Neural progenitor cell (in vitro differentiated cells): ENCODE results near the gene DPM1. TPM values are rescaled to one million over a fixed set of nuclear protein-coding genes. Genes with fewer than 3 reads are reported as not detected.

ENCODE experiments used
- DNase-seq: peaks from one replicate; pipeline ENCODE4 v3.0.0-alpha.2; 2016; ENCODE audit warnings: low spot score
- H2AFZ ChIP-seq: fragments of 200-600 bp; sonication (generic); replicated peaks from 2 replicates; pipeline ENCODE4 v1.6.1; 2016; ENCODE audit warnings: antibody characterized with exemption
- H3F3A ChIP-seq: fragments of 200-600 bp; sonication (generic); 2 replicates; pipeline ENCODE4 v1.6.1; 2016; ENCODE audit warnings: antibody characterized with exemption, low read depth
- H3K27ac ChIP-seq: fragments of 200-600 bp; sonication (generic); 2 replicates; pipeline ENCODE4 v1.5.1; 2016; ENCODE audit warnings: mild to moderate bottlenecking
- H3K27me3 ChIP-seq: fragments of 200-600 bp; sonication (generic); 2 replicates; pipeline ENCODE4 v1.6.1; 2016; ENCODE audit warnings: mild to moderate bottlenecking, moderate library complexity
- H3K36me3 ChIP-seq: fragments of 200-600 bp; sonication (generic); 2 replicates; pipeline ENCODE4 v1.5.1; 2016
- H3K4me1 ChIP-seq: fragments of 200-600 bp; sonication (generic); 2 replicates; pipeline ENCODE4 v1.6.1; 2016; ENCODE audit warnings: mixed run types
- H3K4me2 ChIP-seq: fragments of 200-600 bp; sonication (generic); 2 replicates; pipeline ENCODE4 v1.6.1; 2016
- H3K4me3 ChIP-seq: fragments of 200-600 bp; sonication (generic); 2 replicates; pipeline ENCODE4 v1.5.1; 2016
- H3K79me2 ChIP-seq: fragments of 200-600 bp; sonication (generic); 2 replicates; pipeline ENCODE4 v1.6.1; 2016; ENCODE audit warnings: low read depth
- H3K9ac ChIP-seq: fragments of 200-600 bp; sonication (generic); 2 replicates; pipeline ENCODE4 v1.6.1; 2016
- H3K9me3 ChIP-seq: fragments of 200-600 bp; sonication (generic); 2 replicates; pipeline ENCODE4 v1.5.1; 2016; ENCODE audit warnings: low read depth
- H4K20me1 ChIP-seq: fragments of 200-600 bp; sonication (generic); 2 replicates; pipeline ENCODE4 v1.6.1; 2016; ENCODE audit warnings: low read depth
- H3K27ac Mint-ChIP-seq: 3 replicates; pipeline ENCODE4 v1.8.0; 2021; ENCODE audit warnings: mixed read lengths
- H3K27me3 Mint-ChIP-seq: 2 replicates; pipeline ENCODE4 v1.8.0; 2022; ENCODE audit warnings: low read depth, mild to moderate bottlenecking, inconsistent platforms, moderate library complexity, mixed read lengths; ENCODE audit not compliant: insufficient read depth
- H3K36me3 Mint-ChIP-seq: 3 replicates; pipeline ENCODE4 v1.8.0; 2021; ENCODE audit warnings: mixed read lengths
- H3K4me1 Mint-ChIP-seq: 3 replicates; pipeline ENCODE4 v1.8.0; 2021; ENCODE audit warnings: mixed read lengths
- H3K4me3 Mint-ChIP-seq: 3 replicates; pipeline ENCODE4 v1.8.0; 2021; ENCODE audit warnings: mild to moderate bottlenecking, moderate library complexity, mixed read lengths
- H3K9me3 Mint-ChIP-seq: 3 replicates; pipeline ENCODE4 v1.8.0; 2020; ENCODE audit warnings: mixed read lengths
- EZH2 ChIP-seq: fragments of 200-600 bp; sonication (generic); IDR thresholded peaks from 2 replicates; pipeline ENCODE4 v1.6.1; 2017; ENCODE audit warnings: antibody characterized with exemption, mild to moderate bottlenecking, moderate library complexity
- EZH2phosphoT487 ChIP-seq: fragments of 200-600 bp; sonication (generic); IDR thresholded peaks from 2 replicates; pipeline ENCODE4 v1.6.1; 2017; ENCODE audit warnings: antibody characterized with exemption
- total RNA-seq: library from RNA; depleted of rRNA; stranded (reverse); fragments of >200 nt; gene quantifications from 2 replicates; pipeline ENCODE4 v1.2.3, GENCODE V29; 2015; ENCODE audit warnings: low replicate concordance
- TF ChIP-seq, protein P1 (sequence below): fragments of 200-600 bp; sonication (generic); IDR thresholded peaks from 2 replicates; pipeline ENCODE4 v1.5.1; 2017; ENCODE audit warnings: antibody characterized with exemption, mild to moderate bottlenecking

Gene DPM1
- total RNA-seq, 1 donor from 2014 or later, result 173 TPM

DNA sequence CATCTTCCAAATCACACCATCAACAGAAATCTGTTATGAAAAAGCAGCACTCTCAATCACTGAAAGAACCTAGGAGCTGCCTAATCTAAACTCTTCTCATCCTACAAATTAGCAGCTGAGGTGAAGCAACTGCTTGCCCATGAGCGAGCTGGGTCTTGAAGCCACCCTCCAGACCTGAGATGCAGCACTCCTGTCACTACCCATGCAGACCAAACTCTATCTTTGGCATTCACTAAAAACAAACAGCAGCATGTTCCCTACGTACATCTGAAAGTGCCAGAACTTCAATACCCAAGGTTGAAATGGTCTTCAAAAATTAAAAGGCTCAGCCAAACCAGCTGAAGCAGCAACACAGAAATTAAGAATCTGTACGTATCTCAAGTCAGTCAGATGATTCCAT lies 41.4 kb downstream of the DPM1 start:
- Histone ChIP-seq H4K20me1 (peaks cover 100% of the 10 kb centered on the region), H3K27me3 (no peaks in the 10 kb centered on the region), H3K27ac (peak overlapping the region; percentile 30), H3K4me3 (no peak overlapping the region), H3K9me3 (no peaks in the 10 kb centered on the region), H3K9ac (no peak overlapping the region), H3K36me3 (peaks cover 12% of the 10 kb centered on the region), H3K79me2 (peaks cover 100% of the 10 kb centered on the region), H3K4me1 (peaks cover 35% of the 10 kb centered on the region), H2AFZ (no peak overlapping the region), H3F3A (peaks cover 42% of the 10 kb centered on the region), H3K4me2 (peak overlapping the region; percentile 17)
- TF ChIP-seq EZH2phosphoT487, result no peak
- TF ChIP-seq, protein P1, sequence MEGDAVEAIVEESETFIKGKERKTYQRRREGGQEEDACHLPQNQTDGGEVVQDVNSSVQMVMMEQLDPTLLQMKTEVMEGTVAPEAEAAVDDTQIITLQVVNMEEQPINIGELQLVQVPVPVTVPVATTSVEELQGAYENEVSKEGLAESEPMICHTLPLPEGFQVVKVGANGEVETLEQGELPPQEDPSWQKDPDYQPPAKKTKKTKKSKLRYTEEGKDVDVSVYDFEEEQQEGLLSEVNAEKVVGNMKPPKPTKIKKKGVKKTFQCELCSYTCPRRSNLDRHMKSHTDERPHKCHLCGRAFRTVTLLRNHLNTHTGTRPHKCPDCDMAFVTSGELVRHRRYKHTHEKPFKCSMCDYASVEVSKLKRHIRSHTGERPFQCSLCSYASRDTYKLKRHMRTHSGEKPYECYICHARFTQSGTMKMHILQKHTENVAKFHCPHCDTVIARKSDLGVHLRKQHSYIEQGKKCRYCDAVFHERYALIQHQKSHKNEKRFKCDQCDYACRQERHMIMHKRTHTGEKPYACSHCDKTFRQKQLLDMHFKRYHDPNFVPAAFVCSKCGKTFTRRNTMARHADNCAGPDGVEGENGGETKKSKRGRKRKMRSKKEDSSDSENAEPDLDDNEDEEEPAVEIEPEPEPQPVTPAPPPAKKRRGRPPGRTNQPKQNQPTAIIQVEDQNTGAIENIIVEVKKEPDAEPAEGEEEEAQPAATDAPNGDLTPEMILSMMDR, result no peak
- no peak for TF ChIP-seq EZH2
- Mint-ChIP-seq H3K27me3 (peaks cover 3% of the 10 kb centered on the region), H3K4me3 (no peak overlapping the region), H3K4me1 (peaks cover 38% of the 10 kb centered on the region), H3K36me3 (peaks cover 8% of the 10 kb centered on the region), H3K27ac (no peak overlapping the region), H3K9me3 (no peaks in the 10 kb centered on the region)
- DNase-seq, result no peak

DNA sequence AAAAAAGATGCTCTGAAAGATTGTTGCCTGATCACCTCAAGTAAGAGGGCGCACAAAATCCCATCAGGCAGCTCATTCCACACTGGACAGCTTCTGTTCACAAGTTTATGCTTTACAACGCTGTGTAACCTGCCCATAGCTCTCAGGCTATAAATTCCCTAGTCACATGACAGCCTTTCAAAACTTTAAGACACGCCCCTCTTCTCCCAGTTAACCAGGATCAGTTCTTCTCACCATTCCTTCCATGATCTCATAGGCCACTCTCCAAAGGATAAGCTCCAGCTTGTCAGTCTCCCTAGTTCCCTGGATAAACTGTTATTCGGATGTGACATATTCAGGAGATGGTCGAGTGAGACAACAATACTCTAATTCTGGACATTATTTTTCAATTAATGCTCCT lies 42.1 kb downstream of the DPM1 start:
- Histone ChIP-seq H3K9me3 (no peaks in the 10 kb centered on the region), H3K9ac (no peak overlapping the region), H3K79me2 (peaks cover 100% of the 10 kb centered on the region), H3K27ac (no peak overlapping the region), H3K36me3 (peaks cover 15% of the 10 kb centered on the region), H3K4me3 (no peak overlapping the region), H3K27me3 (no peaks in the 10 kb centered on the region), H3K4me2 (no peak overlapping the region), H4K20me1 (peaks cover 100% of the 10 kb centered on the region), H2AFZ (no peak overlapping the region), H3F3A (peaks cover 42% of the 10 kb centered on the region), H3K4me1 (peaks cover 35% of the 10 kb centered on the region)
- TF ChIP-seq EZH2phosphoT487 (no peak), EZH2 (no peak)
- TF ChIP-seq, protein P1, result no peak
- H3K36me3 Mint-ChIP-seq, result peaks cover 12% of the 10 kb centered on the region
- peaks cover 41% of the 10 kb centered on the region for H3K4me1 Mint-ChIP-seq
- no peak overlapping the region for H3K27ac Mint-ChIP-seq
- no peak overlapping the region for H3K4me3 Mint-ChIP-seq
- H3K27me3 Mint-ChIP-seq, result peaks cover 6% of the 10 kb centered on the region
- DNase-seq, result no peak
- no peaks in the 10 kb centered on the region for H3K9me3 Mint-ChIP-seq

DNA sequence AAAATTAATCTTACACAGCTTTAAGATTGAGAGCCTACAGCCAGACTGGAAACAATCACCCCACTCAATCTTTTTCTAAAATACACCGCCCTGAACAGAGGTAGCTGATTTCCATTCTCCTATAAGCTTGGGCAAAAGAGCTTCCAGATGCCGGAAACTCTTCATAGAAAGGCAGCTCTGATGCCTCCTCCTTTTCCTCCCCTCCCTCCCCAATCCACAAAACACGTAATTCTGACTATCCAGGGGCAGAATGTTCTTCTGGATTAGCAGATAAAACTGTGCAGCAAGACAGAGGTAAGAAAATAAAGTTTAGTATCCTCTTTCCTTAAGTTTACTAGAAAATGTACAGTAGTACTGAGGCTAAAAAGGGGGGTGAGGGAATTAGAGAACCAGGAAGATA lies 42.9 kb downstream of the DPM1 start:
- H3K9me3 Mint-ChIP-seq, result no peaks in the 10 kb centered on the region
- Histone ChIP-seq H3K9me3 (no peaks in the 10 kb centered on the region), H3K4me1 (peaks cover 35% of the 10 kb centered on the region), H4K20me1 (peaks cover 100% of the 10 kb centered on the region), H3F3A (peaks cover 37% of the 10 kb centered on the region), H3K27ac (no peak overlapping the region), H3K27me3 (no peaks in the 10 kb centered on the region), H3K4me3 (no peak overlapping the region), H3K79me2 (peaks cover 100% of the 10 kb centered on the region), H3K9ac (peak overlapping the region; percentile 9), H2AFZ (no peak overlapping the region), H3K4me2 (no peak overlapping the region), H3K36me3 (peaks cover 16% of the 10 kb centered on the region)
- peaks cover 6% of the 10 kb centered on the region for H3K27me3 Mint-ChIP-seq
- H3K4me1 Mint-ChIP-seq, result peaks cover 41% of the 10 kb centered on the region
- no peak for DNase-seq
- no peak overlapping the region for H3K27ac Mint-ChIP-seq
- no peak overlapping the region for H3K4me3 Mint-ChIP-seq
- TF ChIP-seq EZH2 (no peak), EZH2phosphoT487 (no peak)
- TF ChIP-seq, protein P1, result no peak
- peaks cover 12% of the 10 kb centered on the region for H3K36me3 Mint-ChIP-seq
